Retinal pigment epithelial cell (primary cell): ENCODE data around the gene SRSF9.

Source experiments
- DNase-seq: peaks from one replicate; pipeline ENCODE4 v3.0.0-alpha.2; 2010; ENCODE audit warnings: low read depth
- H3K4me3 ChIP-seq: 2 replicates; pipeline ENCODE4 v1.5.1; 2011; ENCODE audit warnings: mild to moderate bottlenecking, low read length, control low read depth, moderate library complexity
- TF ChIP-seq, protein P1 (sequence below): conservative IDR thresholded peaks from 2 replicates; pipeline ENCODE4 v1.5.1; 2011; ENCODE audit warnings: low read depth, low read length, control low read depth, inconsistent platforms

The SRSF9 gene

DNA sequence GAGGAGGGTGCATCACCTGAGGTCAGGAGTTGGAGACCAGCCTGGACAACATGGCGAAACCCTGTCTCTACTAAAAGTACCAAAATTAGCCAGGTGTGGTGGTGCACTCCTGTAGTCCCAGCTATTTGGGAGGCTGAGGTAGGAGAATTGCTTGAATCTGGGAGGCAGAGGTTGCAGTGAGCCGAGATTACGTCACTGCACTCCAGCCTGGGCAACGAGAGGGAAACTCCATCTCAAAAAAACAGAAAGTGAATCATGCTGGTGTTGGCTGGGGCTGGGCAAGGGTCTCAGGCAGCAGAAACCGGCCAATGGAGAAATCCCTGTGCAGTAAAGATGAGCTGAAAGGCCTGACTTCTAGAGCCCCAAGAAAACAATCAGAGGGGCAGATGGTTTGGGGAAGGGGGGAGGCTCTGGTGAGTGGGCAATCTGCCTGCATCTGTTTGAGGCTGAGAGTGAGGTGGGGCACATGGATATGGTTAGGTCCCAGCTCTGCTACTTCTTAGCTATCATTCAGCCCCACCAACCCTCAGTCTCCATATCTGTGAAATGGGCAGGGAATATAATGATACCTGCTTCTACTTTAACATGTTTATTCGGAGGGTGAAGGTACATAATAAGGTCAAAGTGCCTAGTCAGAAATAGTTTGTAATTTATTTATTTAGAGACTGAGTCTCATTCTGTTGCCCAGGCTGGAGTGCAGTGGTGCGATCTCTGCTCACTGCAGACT lies 52.9 kb downstream of the SRSF9 start:
- TF ChIP-seq, protein P1, sequence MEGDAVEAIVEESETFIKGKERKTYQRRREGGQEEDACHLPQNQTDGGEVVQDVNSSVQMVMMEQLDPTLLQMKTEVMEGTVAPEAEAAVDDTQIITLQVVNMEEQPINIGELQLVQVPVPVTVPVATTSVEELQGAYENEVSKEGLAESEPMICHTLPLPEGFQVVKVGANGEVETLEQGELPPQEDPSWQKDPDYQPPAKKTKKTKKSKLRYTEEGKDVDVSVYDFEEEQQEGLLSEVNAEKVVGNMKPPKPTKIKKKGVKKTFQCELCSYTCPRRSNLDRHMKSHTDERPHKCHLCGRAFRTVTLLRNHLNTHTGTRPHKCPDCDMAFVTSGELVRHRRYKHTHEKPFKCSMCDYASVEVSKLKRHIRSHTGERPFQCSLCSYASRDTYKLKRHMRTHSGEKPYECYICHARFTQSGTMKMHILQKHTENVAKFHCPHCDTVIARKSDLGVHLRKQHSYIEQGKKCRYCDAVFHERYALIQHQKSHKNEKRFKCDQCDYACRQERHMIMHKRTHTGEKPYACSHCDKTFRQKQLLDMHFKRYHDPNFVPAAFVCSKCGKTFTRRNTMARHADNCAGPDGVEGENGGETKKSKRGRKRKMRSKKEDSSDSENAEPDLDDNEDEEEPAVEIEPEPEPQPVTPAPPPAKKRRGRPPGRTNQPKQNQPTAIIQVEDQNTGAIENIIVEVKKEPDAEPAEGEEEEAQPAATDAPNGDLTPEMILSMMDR: no peak
- DNase-seq: no peak
- no peak overlapping the region for H3K4me3 ChIP-seq

- H3K4me3 ChIP-seq: no peak overlapping the region
- DNase-seq: no peak
- TF ChIP-seq, protein P1: no peak
These were observed 55.5 kb downstream of the SRSF9 start for GRCh38 chr12:120413901-120414695.

DNA sequence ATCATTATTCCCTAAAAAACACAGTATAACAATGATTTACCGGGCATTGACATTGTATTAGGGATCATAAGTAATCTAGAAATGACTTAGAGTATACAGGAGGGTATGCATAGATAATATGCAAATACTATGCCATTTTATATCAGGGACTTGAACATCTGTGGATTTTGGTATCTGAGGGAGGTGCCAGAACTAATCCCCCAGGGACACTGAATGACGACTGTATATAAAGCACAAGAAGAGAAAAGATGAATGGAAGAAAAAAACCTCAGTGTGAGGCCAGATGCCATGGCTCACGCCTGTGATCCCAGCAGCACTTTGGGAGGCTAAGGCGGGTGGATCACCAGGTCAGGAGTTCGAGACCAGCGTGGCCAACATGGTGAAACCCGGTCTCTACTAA lies 57.1 kb downstream of the SRSF9 start:
- no peak overlapping the region for H3K4me3 ChIP-seq
- DNase-seq: no peak
- TF ChIP-seq, protein P1: no peak
